K562 (cell line): ENCODE data around the gene SOWAHD. TPM values are rescaled to one million over a fixed set of nuclear protein-coding genes. Genes with fewer than 3 reads are reported as not detected.

Experiments used
- AFF4 ChIP-seq: sonication (generic); formaldehyde crosslinking; IDR thresholded peaks from 2 replicates; pipeline ENCODE4 v1.8.0; 2023; ENCODE audit warnings: mild to moderate bottlenecking, missing genetic modification reagents
- ATF6 ChIP-seq: sonication (generic); formaldehyde crosslinking; IDR thresholded peaks from 2 replicates; pipeline ENCODE4 v1.4.0; 2020; ENCODE audit warnings: mild to moderate bottlenecking, missing genetic modification reagents
- ERF ChIP-seq: fragments of 450-650 bp; formaldehyde crosslinking; IDR thresholded peaks from 2 replicates; pipeline ENCODE4 v1.4.0; 2020; ENCODE audit warnings: mild to moderate bottlenecking, mixed read lengths
- FOS ChIP-seq: IDR thresholded peaks from 3 replicates; pipeline ENCODE4 v1.6.1; 2011; ENCODE audit not compliant: insufficient read length; ENCODE audit errors: extremely low read depth
- GABPB1 ChIP-seq: sonication (generic); formaldehyde crosslinking; IDR thresholded peaks from 2 replicates; pipeline ENCODE4 v1.8.0; 2022; ENCODE audit warnings: mild to moderate bottlenecking, missing genetic modification reagents
- HDAC3 ChIP-seq: fragments of 450-650 bp; IDR thresholded peaks from 2 replicates; pipeline ENCODE4 v1.6.1; 2018; ENCODE audit warnings: borderline replicate concordance, mild to moderate bottlenecking, moderate library complexity; ENCODE audit not compliant: partially characterized antibody
- KLF13 ChIP-seq: fragments of 450-650 bp; IDR thresholded peaks from 2 replicates; pipeline ENCODE4 v1.6.1; 2016; ENCODE audit warnings: missing genetic modification characterization, low read depth, mild to moderate bottlenecking, missing compliant biosample characterization, moderate library complexity, borderline replicate concordance
- LARP7 ChIP-seq: fragments of 450-650 bp; IDR thresholded peaks from 2 replicates; pipeline ENCODE4 v1.6.1; 2016
- MYC ChIP-seq, 2 experiments: fragments of 250-450 bp in 1 of 2; sonication (Bioruptor Pico) in 1 of 2; IDR thresholded peaks; 2 replicates each; pipeline versions ENCODE4 v1.5.1 to v1.6.1; 2012 to 2021; ENCODE audit warnings: low read depth in 2 of 2, borderline replicate concordance in 1 of 2, improper control_type of control experiment in 1 of 2, low read length in 1 of 2, mild to moderate bottlenecking in 1 of 2, moderate library complexity in 1 of 2
- NFATC3 ChIP-seq: fragments of 450-650 bp; IDR thresholded peaks from 2 replicates; pipeline ENCODE4 v1.6.1; 2017; ENCODE audit warnings: mild to moderate bottlenecking
- NFIC ChIP-seq: fragments of 450-650 bp; IDR thresholded peaks from 2 replicates; pipeline ENCODE4 v1.6.1; 2017; ENCODE audit warnings: mild to moderate bottlenecking, inconsistent platforms
- RNF2 ChIP-seq: sonication (generic); IDR thresholded peaks from 2 replicates; pipeline ENCODE4 v1.6.1; 2016
- SMARCA4 ChIP-seq: fragments of 450-650 bp; IDR thresholded peaks from 2 replicates; pipeline ENCODE4 v1.6.1; 2016
- SRSF3 ChIP-seq: fragments of 200-400 bp; formaldehyde crosslinking; IDR thresholded peaks from 2 replicates; pipeline ENCODE4 v1.6.1; 2016; ENCODE audit warnings: mild to moderate bottlenecking, low read length, moderate library complexity; ENCODE audit not compliant: insufficient read depth
- SRSF9 ChIP-seq: fragments of 200-400 bp; formaldehyde crosslinking; IDR thresholded peaks from 2 replicates; pipeline ENCODE4 v1.6.1; 2017; ENCODE audit warnings: low read depth, low read length, borderline replicate concordance
- TCF7 ChIP-seq: sonication (generic); IDR thresholded peaks from 2 replicates; pipeline ENCODE4 v1.6.1; 2016; ENCODE audit warnings: antibody characterized with exemption, borderline replicate concordance
- ZNF143 ChIP-seq: sonication (generic); formaldehyde crosslinking; IDR thresholded peaks from 2 replicates; pipeline ENCODE4 v1.9.0; 2022; ENCODE audit warnings: mild to moderate bottlenecking, missing genetic modification reagents
- polyA plus RNA-seq, 8 experiments: library from polyadenylated mRNA; depleted of rRNA in 4 of 8; stranded (reverse) in 5 of 8; unstranded in 3 of 8; fragments of >200 nt; fragmentation: Nextera tagmentation in 2 of 8; fragmentation: Illumina TruSeq in 1 of 8; extraction: Ambion mirVana in 2 of 8; extraction: Trizol in 1 of 8; gene quantifications; 2 replicates each; pipeline versions ENCODE4 v1.2.1 to v1.2.3, GENCODE V29; 2011 to 2014; ENCODE audit warnings: inconsistent platforms in 1 of 8, missing spikeins in 1 of 8
- total RNA-seq, 7 experiments: library from RNA; depleted of rRNA in 6 of 7; stranded (reverse); fragments of >200 nt in 6 of 7; fragmentation: Illumina TruSeq in 2 of 7; extraction: Trizol in 2 of 7; gene quantifications; 2 replicates each; pipeline versions ENCODE4 v1.2.1 to v1.2.3, GENCODE V29; 2011 to 2021; ENCODE audit warnings: low replicate concordance in 1 of 7
- TF ChIP-seq, protein P1 (sequence below): fragments of 250-450 bp; sonication (Bioruptor Pico); IDR thresholded peaks from 2 replicates; pipeline ENCODE4 v1.8.0; 2021; ENCODE audit warnings: mild to moderate bottlenecking, moderate library complexity
- TF ChIP-seq, protein P2 (sequence below): fragments of 250-450 bp; sonication (Bioruptor Pico); IDR thresholded peaks from 2 replicates; pipeline ENCODE4 v1.8.0; 2021; ENCODE audit warnings: borderline replicate concordance, mild to moderate bottlenecking, moderate library complexity; ENCODE audit not compliant: poor library complexity, severe bottlenecking

The SOWAHD gene
- total and polyA plus RNA-seq, 9 of the 15 experiments (the other 6 are each of a cell fraction or from before 2014, with no cell fraction given): 0.13 to 0.29 TPM; not detected in 7

DNA sequence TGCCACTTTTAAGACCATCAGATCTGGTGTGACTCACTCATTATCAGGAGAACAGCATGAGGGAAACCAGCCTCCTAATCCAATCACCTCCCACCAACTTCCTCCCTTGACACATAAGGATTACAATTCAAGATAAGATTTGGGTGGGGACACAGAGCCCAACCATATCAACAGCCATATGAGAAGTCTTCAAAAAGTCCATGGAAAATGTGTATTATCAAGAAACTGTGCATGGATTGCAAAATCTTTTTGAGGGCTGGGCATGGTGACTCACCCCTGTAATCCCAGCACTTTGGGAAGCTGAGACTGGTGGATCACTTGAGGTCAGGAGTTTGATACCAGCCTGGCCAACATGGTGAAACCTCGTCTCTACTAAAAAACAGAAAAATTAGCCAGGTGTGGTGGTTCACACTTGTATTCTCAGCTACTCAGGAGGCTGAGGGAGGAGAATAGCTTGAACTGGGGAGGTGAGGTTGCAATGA lies 50.8 kb downstream of the SOWAHD start (continued):
- TF ChIP-seq MYC (IDR thresholded peaks at IDR 0.05; ENCODE audit: low read depth, low read length) (no peak), MYC (CRISPR knock-in tag; IDR thresholded peaks at IDR 0.05; ENCODE audit: borderline replicate concordance, low read depth) (no peak), GABPB1 (CRISPR knock-in tag) (0 out of 2 replicates have a peak, but pooled peaks have one; percentile 30), LARP7 (no peak), SRSF3 (no peak), AFF4 (0 out of 2 replicates have a peak, but pooled peaks have one; percentile 31), RNF2 (peak; percentile 49; the same call in 1 of the 2 replicates), ERF (CRISPR knock-in tag) (no peak), ATF6 (no peak), TCF7 (0 out of 2 replicates have a peak, but pooled peaks have one; percentile 52), NFATC3 (peak; percentile 84; the same call in 1 of the 2 replicates), KLF13 (tag) (no peak), ZNF143 (CRISPR knock-in tag) (no peak), HDAC3 (peak; percentile 78), SRSF9 (no peak), FOS (peak; percentile 36), NFIC (peak; percentile 79), SMARCA4 (peak; percentile 96)
- TF ChIP-seq, protein P1, sequence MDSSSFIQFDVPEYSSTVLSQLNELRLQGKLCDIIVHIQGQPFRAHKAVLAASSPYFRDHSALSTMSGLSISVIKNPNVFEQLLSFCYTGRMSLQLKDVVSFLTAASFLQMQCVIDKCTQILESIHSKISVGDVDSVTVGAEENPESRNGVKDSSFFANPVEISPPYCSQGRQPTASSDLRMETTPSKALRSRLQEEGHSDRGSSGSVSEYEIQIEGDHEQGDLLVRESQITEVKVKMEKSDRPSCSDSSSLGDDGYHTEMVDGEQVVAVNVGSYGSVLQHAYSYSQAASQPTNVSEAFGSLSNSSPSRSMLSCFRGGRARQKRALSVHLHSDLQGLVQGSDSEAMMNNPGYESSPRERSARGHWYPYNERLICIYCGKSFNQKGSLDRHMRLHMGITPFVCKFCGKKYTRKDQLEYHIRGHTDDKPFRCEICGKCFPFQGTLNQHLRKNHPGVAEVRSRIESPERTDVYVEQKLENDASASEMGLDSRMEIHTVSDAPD (CRISPR knock-in tag): no peak
- TF ChIP-seq, protein P2, sequence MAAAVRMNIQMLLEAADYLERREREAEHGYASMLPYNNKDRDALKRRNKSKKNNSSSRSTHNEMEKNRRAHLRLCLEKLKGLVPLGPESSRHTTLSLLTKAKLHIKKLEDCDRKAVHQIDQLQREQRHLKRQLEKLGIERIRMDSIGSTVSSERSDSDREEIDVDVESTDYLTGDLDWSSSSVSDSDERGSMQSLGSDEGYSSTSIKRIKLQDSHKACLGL: no peak
